Measurements from ENCODE around the gene WDR72.

Gene WDR72

DNA sequence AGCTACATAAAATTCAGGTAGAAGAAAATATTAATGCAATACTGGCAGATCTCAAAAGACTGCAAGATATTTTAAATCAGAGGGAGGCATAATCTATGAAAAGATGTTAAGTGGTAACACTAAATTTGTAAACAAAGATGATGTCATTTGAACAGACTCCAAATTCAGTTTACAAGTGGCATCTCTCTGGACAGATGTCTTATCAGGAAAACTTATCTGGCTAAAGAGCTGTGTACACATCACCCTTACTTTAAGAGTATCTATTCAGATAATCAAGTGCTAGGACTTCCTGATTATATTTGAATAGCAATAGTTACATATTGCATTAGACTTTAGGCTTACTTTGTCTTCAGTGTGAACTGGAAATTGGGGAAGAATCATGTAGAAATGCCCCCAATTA lies 231.5 kb downstream of the WDR72 start:
- DNase-seq: no peak

DNA sequence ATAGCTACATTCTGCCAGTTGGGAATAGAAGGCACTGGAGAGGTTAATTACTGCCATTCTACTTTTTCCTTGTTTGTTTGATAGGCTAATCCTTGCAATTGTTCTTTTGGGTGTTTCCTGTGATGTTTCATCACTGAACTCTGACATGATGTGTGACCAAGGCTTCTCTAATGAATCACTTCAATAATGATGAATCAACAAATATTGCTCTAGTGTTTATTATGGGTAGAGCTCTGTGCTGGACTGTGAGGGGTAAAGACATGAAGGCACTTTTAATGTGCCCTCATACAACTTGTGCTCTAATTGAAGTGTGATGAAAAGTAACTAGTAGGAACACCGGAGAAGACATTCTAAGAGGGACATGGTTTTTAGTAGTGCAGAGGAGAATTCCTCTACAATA lies 233.6 kb downstream of the WDR72 start:
- no peak for DNase-seq

DNA sequence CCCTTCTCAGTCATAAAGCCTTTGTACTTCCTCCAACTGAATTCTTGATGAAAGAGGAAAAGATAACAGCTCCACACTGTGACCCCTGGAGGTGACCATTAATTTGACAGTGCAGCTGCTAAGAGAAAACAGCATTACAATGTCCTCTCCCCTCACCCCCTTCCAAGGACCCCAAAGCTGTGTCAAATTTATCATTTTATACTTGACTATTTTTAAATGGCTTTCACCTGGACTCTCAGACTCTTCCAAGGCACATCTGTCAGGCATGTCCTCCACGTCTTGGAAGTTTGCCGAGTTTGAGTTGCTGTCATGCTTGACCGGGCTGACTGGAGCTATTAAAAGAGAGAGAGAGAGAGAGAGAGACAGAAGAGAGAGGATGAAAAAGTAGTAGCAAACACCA lies 236.5 kb downstream of the WDR72 start:
- DNase-seq: no peak

GRCh38 chr15:53520996-53521395 lies 238.5 kb downstream of the WDR72 start:
- no peak for DNase-seq

GRCh38 chr15:53513431-53513830 lies 246.0 kb downstream of the WDR72 start:
- no peak for DNase-seq

DNA sequence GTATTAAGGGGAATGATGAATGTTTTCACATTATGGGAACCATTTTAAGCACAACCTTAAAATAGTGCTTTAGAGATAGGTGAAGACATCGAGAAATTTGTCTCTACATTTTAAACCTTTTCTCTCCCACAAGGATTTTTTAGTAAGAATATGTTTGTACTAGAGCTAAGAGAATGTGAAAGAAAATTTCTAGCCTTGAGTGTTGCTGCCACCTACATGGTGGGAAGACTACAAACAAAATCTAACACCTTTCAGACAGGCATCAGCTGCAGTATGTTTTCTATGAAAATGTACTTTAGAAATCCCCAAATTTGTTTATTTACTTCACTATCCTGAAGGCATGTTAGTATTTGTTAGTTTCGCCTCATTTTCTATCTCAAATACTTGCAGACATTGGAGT lies 247.4 kb downstream of the WDR72 start:
- DNase-seq: no peak

GRCh38 chr15:53511175-53511574 lies 248.3 kb downstream of the WDR72 start:
- no peak for DNase-seq

DNA sequence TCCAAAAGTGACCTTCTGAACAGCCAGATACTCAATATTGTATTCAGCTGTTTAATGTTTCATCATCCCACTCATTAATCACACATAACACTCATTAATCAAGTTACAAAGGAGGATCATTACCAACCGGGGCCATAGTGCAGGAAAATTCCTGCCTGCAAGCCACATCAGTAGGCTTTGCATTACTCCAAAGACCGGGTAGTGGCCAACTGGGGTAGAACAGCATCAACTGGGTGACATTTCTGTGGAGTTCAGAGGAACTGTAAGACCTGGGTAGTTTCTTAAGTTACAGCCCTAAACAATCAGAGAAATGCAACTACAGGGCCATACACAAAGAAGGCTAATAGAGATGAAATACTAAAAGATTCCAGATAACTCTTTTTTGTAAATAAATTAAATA lies 253.1 kb downstream of the WDR72 start:
- DNase-seq: no peak

GRCh38 chr15:53498996-53499395 lies 260.5 kb downstream of the WDR72 start:
- DNase-seq: no peak

DNA sequence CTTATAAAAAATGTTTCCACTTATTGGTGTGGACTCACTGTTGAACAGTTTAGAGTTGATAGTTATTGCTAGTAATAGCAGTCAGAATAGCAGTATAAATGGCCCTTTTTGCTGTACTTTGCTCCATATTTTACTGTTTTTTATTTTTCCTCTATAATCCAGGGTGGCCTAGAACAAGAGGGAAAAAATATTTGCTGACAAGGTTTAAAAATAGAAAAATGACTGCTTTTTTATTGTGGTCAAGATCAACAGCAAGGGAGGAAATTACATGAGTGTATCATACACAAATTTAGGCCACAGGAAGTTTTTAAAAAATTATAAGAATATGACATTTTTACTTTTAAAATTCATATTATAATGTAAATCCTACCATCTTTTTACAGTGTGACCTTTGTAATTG lies 269.1 kb downstream of the WDR72 start:
- no peak for DNase-seq

- no peak for DNase-seq
Observed at GRCh38 chr15:53482055-53482454, 277.4 kb downstream of the WDR72 start.

DNA sequence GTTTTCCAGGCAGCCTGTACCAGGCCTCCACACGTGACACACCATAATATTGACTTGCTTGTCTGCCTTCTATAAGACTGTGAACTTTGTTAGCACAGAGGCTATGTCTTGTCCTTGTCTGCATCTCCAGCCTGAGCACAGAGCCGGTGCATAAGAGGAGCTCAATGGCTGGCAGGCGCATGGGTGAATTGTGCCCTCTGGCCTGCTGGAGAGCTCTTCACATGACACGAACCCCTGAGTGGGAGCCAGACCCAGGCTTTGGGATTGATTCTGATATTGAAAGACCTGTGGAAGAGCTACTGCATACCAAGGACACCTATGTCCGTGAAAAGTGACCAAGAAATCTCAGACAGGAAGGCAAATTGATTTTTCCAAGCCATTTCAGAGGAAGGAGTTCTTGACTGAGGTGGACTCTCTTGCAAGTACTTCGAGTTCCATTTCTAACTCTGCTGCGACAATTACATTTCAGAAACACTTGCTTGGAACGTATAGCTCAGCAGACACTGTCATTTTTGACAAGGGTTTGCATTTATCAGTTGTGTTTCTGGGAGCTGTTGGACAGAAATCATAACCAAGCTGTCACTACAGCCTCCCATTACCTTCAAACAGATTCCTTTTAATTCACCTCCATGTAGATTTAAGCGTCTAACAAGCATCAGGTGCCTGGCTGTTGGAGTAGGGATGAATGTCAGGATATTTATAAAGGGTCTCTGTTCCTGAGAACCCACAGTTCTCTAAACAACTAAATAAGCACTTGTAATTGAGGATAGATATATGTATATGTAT lies 281.3 kb downstream of the WDR72 start:
- no peak for DNase-seq

DNA sequence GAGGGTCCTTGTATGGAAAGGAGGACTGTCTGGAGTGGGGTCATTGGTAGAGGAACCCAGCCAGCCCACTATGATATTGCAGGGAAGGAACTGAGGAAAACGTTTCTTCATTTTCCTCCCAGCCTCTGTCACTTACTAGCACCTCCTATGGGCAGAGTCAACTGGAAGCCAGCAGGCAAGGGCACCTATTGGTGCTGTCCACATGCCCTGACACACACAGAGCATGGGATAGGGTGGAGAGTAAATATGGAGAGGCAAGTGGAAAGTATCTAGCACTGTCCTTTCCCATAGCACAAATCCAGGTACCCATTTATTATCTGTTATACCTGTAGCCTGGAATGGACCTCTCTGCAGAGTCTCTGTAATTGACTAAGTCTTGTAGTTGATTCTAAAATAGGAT lies 285.6 kb downstream of the WDR72 start:
- no peak for DNase-seq

DNA sequence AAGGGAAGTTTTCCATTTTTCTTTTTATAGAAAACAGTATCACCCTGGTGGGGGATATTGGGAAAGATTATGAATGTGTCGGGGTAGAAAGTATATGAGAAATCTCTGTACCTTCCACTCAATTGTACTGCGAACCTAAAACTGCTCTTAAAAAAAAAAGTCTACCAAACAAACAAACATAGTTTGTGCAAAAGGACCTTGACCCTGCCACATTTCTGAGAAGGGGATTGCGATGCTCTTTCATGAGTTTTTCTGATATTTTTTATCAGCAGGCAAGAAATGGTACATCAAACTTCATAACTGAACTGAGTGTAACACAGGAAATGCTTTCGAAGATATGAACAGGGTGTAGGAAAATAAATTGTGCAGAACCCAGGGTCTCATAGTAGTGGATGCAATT lies 286.0 kb downstream of the WDR72 start:
- no peak for DNase-seq

- no peak for DNase-seq
Observed at GRCh38 chr15:53472883-53473282, 286.6 kb downstream of the WDR72 start.

GRCh38 chr15:53472210-53472609 lies 287.3 kb downstream of the WDR72 start:
- DNase-seq: no peak

- DNase-seq: no peak
Observed at GRCh38 chr15:53470743-53471142, 288.7 kb downstream of the WDR72 start.

DNA sequence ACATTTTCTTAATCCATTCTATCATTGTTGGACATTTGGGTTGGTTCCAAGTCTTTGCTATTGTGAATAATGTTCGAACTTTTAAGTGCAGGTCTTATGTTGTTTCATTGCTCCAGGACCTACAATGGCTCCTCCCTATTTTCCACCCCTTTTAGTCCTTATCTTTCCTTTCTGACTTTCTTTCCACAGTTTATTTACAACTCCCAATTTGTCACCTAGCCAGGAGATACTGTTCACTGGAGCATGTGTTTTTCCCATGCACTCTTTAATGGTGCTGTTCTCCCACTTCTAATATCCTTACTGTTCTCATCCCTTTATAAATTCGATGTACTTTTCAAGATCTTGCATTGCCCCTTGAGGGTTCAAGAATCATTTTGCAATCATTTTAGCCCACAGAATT lies 290.0 kb downstream of the WDR72 start:
- no peak for DNase-seq

Data from stimulated activated CD8-positive, alpha-beta memory T cell treated with anti-CD3 and anti-CD28 coated beads, Interleukin-4, amount 100 ng/mL, for 48 hours (primary cell).